Measurements from ENCODE around the gene SDHB. TPM values are rescaled to one million over a fixed set of nuclear protein-coding genes. Genes with fewer than 3 reads are reported as not detected.

SDHB gene
- total RNA-seq, 2 experiments from 2014 or later = 90.9 to 91.3 TPM

GRCh38 chr1:17012775-17013490 is 40.9 kb downstream of the SDHB start:
- Mint-ChIP-seq H3K36me3 (ENCODE audit: low read depth) (peaks cover 5% of the 10 kb centered on the region), H3K4me3 (peak overlapping the region; percentile 4), H3K9me3 (no peaks in the 10 kb centered on the region), H3K27ac (no peak overlapping the region), H3K27me3 (peaks cover 9% of the 10 kb centered on the region), H3K4me1 (peaks cover 34% of the 10 kb centered on the region)
- CTCF ChIA-PET = interaction anchor here (0.7 to 1.9 kb wide), 2 partner anchors 33 to 52 kb away, joined by 3 to 5 read pairs; no protein-coding TSS in a partner anchor
- POLR2A ChIA-PET = interaction anchor here (1.0 kb wide), 1 partner anchor 108 kb away, joined by 4 read pairs; no protein-coding TSS in a partner anchor
- DNase-seq = no peak

GRCh38 chr1:17011439-17012307 is 42.2 kb downstream of the SDHB start, which contains the start of gene ATP13A2:
TSS of gene ATP13A2 (minus strand) at chr1:17011928. CDS start at chr1:17011738, 190 bp downstream.
- Mint-ChIP-seq H3K27ac (peak within 1 kb of the TSS; percentile 61), H3K4me1 (peaks cover 34% of the 10 kb centered on the region), H3K9me3 (no peaks in the 10 kb centered on the region), H3K36me3 (ENCODE audit: low read depth) (peaks cover 5% of the 10 kb centered on the region), H3K4me3 (peak within 1 kb of the TSS; percentile 85), H3K27me3 (peaks cover 9% of the 10 kb centered on the region)
- POLR2A ChIA-PET = interaction anchor here (1.0 kb wide), 1 partner anchor 11 kb away, joined by 3 read pairs; no protein-coding TSS in a partner anchor
- CTCF ChIA-PET = interaction anchor here (1.9 kb wide), 1 partner anchor 51 kb away, joined by 5 read pairs; no protein-coding TSS in a partner anchor
- peak; percentile 87 for DNase-seq

GRCh38 chr1:17011092-17011438 is 42.8 kb downstream of the SDHB start:
- peak overlapping the region; percentile 61 for H3K27ac Mint-ChIP-seq
- H3K4me3 Mint-ChIP-seq = peak overlapping the region; percentile 85
- peaks cover 5% of the 10 kb centered on the region for H3K36me3 Mint-ChIP-seq (ENCODE audit: low read depth)
- DNase-seq = no peak
- H3K27me3 Mint-ChIP-seq = peaks cover 9% of the 10 kb centered on the region
- ChIA-PET CTCF (interaction anchor here (1.0 kb wide), 1 partner anchor 49 kb away, joined by 3 read pairs; no protein-coding TSS in a partner anchor), POLR2A (interaction anchor here (1.2 to 1.5 kb wide), 3 partner anchors 11 to 106 kb away, joined by 5 to 8 read pairs (median 7); no protein-coding TSS in a partner anchor)
- H3K4me1 Mint-ChIP-seq = peaks cover 34% of the 10 kb centered on the region
- H3K9me3 Mint-ChIP-seq = no peaks in the 10 kb centered on the region

GRCh38 chr1:17009706-17010105 is 44.1 kb downstream of the SDHB start:
- CTCF ChIA-PET = interaction anchor here (1.8 kb wide), 1 partner anchor 49 kb away, joined by 6 read pairs; no protein-coding TSS in a partner anchor
- Mint-ChIP-seq H3K9me3 (no peaks in the 10 kb centered on the region), H3K4me3 (no peak overlapping the region), H3K27me3 (peaks cover 9% of the 10 kb centered on the region), H3K36me3 (ENCODE audit: low read depth) (peaks cover 5% of the 10 kb centered on the region), H3K27ac (no peak overlapping the region), H3K4me1 (peaks cover 34% of the 10 kb centered on the region)
- POLR2A ChIA-PET = interaction anchor here (1.1 to 1.5 kb wide), 2 partner anchors 22 to 24 kb away, joined by 3 to 7 read pairs; no protein-coding TSS in a partner anchor
- DNase-seq = no peak

- no peak overlapping the region for H3K4me3 Mint-ChIP-seq
- H3K9me3 Mint-ChIP-seq = no peaks in the 10 kb centered on the region
- H3K36me3 Mint-ChIP-seq (ENCODE audit: low read depth) = peaks cover 14% of the 10 kb centered on the region
- H3K27ac Mint-ChIP-seq = no peak overlapping the region
- peaks cover 29% of the 10 kb centered on the region for H3K4me1 Mint-ChIP-seq
- no peak for DNase-seq
- CTCF ChIA-PET = interaction anchor here (0.7 to 0.8 kb wide), 2 partner anchors 59 to 1684 kb away, joined by 3 read pairs; no protein-coding TSS in a partner anchor
- H3K27me3 Mint-ChIP-seq = peaks cover 9% of the 10 kb centered on the region
- POLR2A ChIA-PET = no interaction called here
Observed at GRCh38 chr1:17008208-17008855, 45.5 kb downstream of the SDHB start.

- peaks cover 14% of the 10 kb centered on the region for H3K36me3 Mint-ChIP-seq (ENCODE audit: low read depth)
- DNase-seq = no peak
- ChIA-PET CTCF (interaction anchor here (0.7 kb wide), 1 partner anchor 591 kb away, joined by 3 read pairs; no protein-coding TSS in a partner anchor), POLR2A (no interaction called here)
- H3K4me1 Mint-ChIP-seq = peaks cover 20% of the 10 kb centered on the region
- peaks cover 2% of the 10 kb centered on the region for H3K27me3 Mint-ChIP-seq
- H3K27ac Mint-ChIP-seq = no peak overlapping the region
- H3K9me3 Mint-ChIP-seq = no peaks in the 10 kb centered on the region
- no peak overlapping the region for H3K4me3 Mint-ChIP-seq
Observed at GRCh38 chr1:17007121-17007520, 46.7 kb downstream of the SDHB start.

GRCh38 chr1:17005365-17005740 is 48.5 kb downstream of the SDHB start:
- ChIA-PET POLR2A (interaction anchor here (0.6 kb wide), 1 partner anchor 43 kb away, joined by 3 read pairs; no protein-coding TSS in a partner anchor), CTCF (no interaction called here)
- Mint-ChIP-seq H3K9me3 (no peaks in the 10 kb centered on the region), H3K36me3 (ENCODE audit: low read depth) (peaks cover 13% of the 10 kb centered on the region), H3K27ac (no peak overlapping the region), H3K27me3 (no peaks in the 10 kb centered on the region), H3K4me1 (peaks cover 11% of the 10 kb centered on the region), H3K4me3 (no peak overlapping the region)
- no peak for DNase-seq

- DNase-seq = no peak
- Mint-ChIP-seq H3K4me1 (peaks cover 5% of the 10 kb centered on the region), H3K9me3 (no peaks in the 10 kb centered on the region), H3K36me3 (ENCODE audit: low read depth) (peaks cover 11% of the 10 kb centered on the region), H3K27me3 (no peaks in the 10 kb centered on the region), H3K27ac (no peak overlapping the region), H3K4me3 (no peak overlapping the region)
- ChIA-PET POLR2A (no interaction called here), CTCF (interaction anchor here (1.9 kb wide), 1 partner anchor 44 kb away, joined by 7 read pairs; no protein-coding TSS in a partner anchor)
Observed at GRCh38 chr1:17004466-17005364, 49.1 kb downstream of the SDHB start.

GRCh38 chr1:17002524-17002902 is 51.3 kb downstream of the SDHB start:
- Mint-ChIP-seq H3K9me3 (no peaks in the 10 kb centered on the region), H3K4me3 (no peak overlapping the region), H3K27ac (no peak overlapping the region), H3K4me1 (no peaks in the 10 kb centered on the region), H3K36me3 (ENCODE audit: low read depth) (peaks cover 22% of the 10 kb centered on the region), H3K27me3 (no peaks in the 10 kb centered on the region)
- no peak for DNase-seq
- ChIA-PET CTCF (no interaction called here), POLR2A (no interaction called here)

GRCh38 chr1:17001760-17002523 is 51.9 kb downstream of the SDHB start:
- Mint-ChIP-seq H3K27ac (no peak overlapping the region), H3K4me3 (no peak overlapping the region), H3K36me3 (ENCODE audit: low read depth) (peaks cover 22% of the 10 kb centered on the region), H3K4me1 (no peaks in the 10 kb centered on the region), H3K9me3 (no peaks in the 10 kb centered on the region), H3K27me3 (no peaks in the 10 kb centered on the region)
- DNase-seq = no peak
- CTCF ChIA-PET = interaction anchor here (1.2 kb wide), 1 partner anchor 41 kb away, joined by 3 read pairs; no protein-coding TSS in a partner anchor
- POLR2A ChIA-PET = no interaction called here

GRCh38 chr1:16999863-17000262 is 54.0 kb downstream of the SDHB start:
- no peaks in the 10 kb centered on the region for H3K27me3 Mint-ChIP-seq
- POLR2A ChIA-PET = interaction anchor here (1.1 kb wide), 1 partner anchor 12 kb away, joined by 3 read pairs; no protein-coding TSS in a partner anchor
- H3K9me3 Mint-ChIP-seq = no peaks in the 10 kb centered on the region
- H3K4me3 Mint-ChIP-seq = no peak overlapping the region
- H3K36me3 Mint-ChIP-seq (ENCODE audit: low read depth) = peaks cover 26% of the 10 kb centered on the region
- no peak for DNase-seq
- no peak overlapping the region for H3K27ac Mint-ChIP-seq
- H3K4me1 Mint-ChIP-seq = no peaks in the 10 kb centered on the region
- CTCF ChIA-PET = no interaction called here

Measured in activated CD4-positive, alpha-beta memory T cell treated with anti-CD3 and anti-CD28 coated beads, Interleukin-2, amount 10 ng/mL, durations not matched to agents 7 days and 5 days (primary cell).